Suprapubic skin (tissue), 4 donors: ENCODE data around the gene URI1. TPM values are rescaled to one million over a fixed set of nuclear protein-coding genes. Genes with fewer than 3 reads are reported as not detected.

Source experiments
- DNase-seq, 2 donors: peaks; one replicate each; pipeline ENCODE4 v3.0.0-alpha.2; 2019; ENCODE audit warnings: low spot score in 2 of 2
- H3K27ac ChIP-seq: fragments of 200-600 bp; sonication (generic); one replicate; pipeline ENCODE4 v1.5.1; 2019
- H3K27me3 ChIP-seq: fragments of 200-600 bp; sonication (generic); one replicate; pipeline ENCODE4 v1.5.1; 2019
- H3K36me3 ChIP-seq: fragments of 200-600 bp; sonication (generic); one replicate; pipeline ENCODE4 v1.5.1; 2019
- H3K4me1 ChIP-seq: fragments of 200-600 bp; sonication (generic); one replicate; pipeline ENCODE4 v1.5.1; 2019
- H3K4me3 ChIP-seq: fragments of 200-600 bp; sonication (generic); one replicate; pipeline ENCODE4 v1.5.1; 2019; ENCODE audit warnings: mild to moderate bottlenecking
- H3K9me3 ChIP-seq: fragments of 200-600 bp; sonication (generic); one replicate; pipeline ENCODE4 v1.5.1; 2019
- EP300 ChIP-seq: sonication (generic); formaldehyde crosslinking; IDR thresholded peaks from one replicate; pipeline ENCODE4 v1.6.1; 2017; ENCODE audit warnings: antibody characterized with exemption
- POLR2A ChIP-seq, 2 donors: fragments of 450-650 bp; IDR thresholded peaks; one replicate each; pipeline ENCODE4 v1.6.1; 2017; ENCODE audit warnings: antibody characterized with exemption in 2 of 2, mild to moderate bottlenecking in 2 of 2, moderate library complexity in 2 of 2
- POLR2AphosphoS5 ChIP-seq, 3 donors: sonication (generic); formaldehyde crosslinking; IDR thresholded peaks; one replicate each; pipeline ENCODE4 v1.6.1; 2017; ENCODE audit warnings: antibody characterized with exemption in 3 of 3
- WGBS: methylation state at CpG from one replicate; pipeline ENCODE4 v1.1.5; 2018; 5-methylcytosine and 5-hydroxymethylcytosine counted together
- total RNA-seq, 4 donors: library from RNA; depleted of rRNA; stranded (reverse); fragments of >200 nt; gene quantifications; one replicate each; pipeline ENCODE4 v1.1.0, GENCODE V29; 2016
- TF ChIP-seq, protein P1 (sequence below), 2 donors: fragments of 200-600 bp in 1 of 2; fragments of 450-650 bp in 1 of 2; sonication (generic) in 1 of 2; IDR thresholded peaks; one replicate each; pipeline ENCODE4 v1.5.1; 2016 to 2019; ENCODE audit warnings: antibody characterized with exemption in 2 of 2, mild to moderate bottlenecking in 1 of 2, moderate library complexity in 1 of 2

URI1 gene
- total RNA-seq, 4 donors from 2014 or later = 43.8 to 71.2 (median 58.8) TPM

DNA sequence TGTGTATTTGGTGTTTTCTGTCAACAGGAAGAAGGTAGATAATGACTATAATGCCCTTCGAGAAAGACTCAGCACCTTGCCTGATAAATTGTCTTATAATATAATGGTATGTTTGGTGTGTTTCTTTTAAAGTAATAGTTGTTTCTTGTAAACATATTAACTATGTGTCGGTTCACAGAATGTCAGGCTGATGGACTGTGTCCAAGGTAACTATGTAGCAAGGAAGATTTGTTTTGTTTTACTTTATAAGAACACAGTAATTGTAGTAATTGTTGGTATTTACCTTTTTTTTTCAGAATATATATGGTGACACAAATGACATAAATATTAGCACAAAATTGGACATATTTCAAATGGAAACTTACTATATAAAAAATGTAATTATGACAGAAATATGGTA is 43.2 kb downstream of the URI1 start:
- 86% methylated on average over 2 of the region's 2 CpGs for WGBS
- no peak overlapping the region for H3K4me3 ChIP-seq
- no peak overlapping the region for H3K27ac ChIP-seq
- no peaks in the 10 kb centered on the region for H3K4me1 ChIP-seq
- H3K27me3 ChIP-seq = no peaks in the 10 kb centered on the region
- no peak for DNase-seq
- H3K9me3 ChIP-seq = no peaks in the 10 kb centered on the region
- H3K36me3 ChIP-seq = peaks cover 11% of the 10 kb centered on the region
- TF ChIP-seq POLR2A (IDR thresholded peaks at IDR 0.05) (no peak), EP300 (no peak), POLR2AphosphoS5 (IDR thresholded peaks at IDR 0.05) (no peak)
- TF ChIP-seq, protein P1, sequence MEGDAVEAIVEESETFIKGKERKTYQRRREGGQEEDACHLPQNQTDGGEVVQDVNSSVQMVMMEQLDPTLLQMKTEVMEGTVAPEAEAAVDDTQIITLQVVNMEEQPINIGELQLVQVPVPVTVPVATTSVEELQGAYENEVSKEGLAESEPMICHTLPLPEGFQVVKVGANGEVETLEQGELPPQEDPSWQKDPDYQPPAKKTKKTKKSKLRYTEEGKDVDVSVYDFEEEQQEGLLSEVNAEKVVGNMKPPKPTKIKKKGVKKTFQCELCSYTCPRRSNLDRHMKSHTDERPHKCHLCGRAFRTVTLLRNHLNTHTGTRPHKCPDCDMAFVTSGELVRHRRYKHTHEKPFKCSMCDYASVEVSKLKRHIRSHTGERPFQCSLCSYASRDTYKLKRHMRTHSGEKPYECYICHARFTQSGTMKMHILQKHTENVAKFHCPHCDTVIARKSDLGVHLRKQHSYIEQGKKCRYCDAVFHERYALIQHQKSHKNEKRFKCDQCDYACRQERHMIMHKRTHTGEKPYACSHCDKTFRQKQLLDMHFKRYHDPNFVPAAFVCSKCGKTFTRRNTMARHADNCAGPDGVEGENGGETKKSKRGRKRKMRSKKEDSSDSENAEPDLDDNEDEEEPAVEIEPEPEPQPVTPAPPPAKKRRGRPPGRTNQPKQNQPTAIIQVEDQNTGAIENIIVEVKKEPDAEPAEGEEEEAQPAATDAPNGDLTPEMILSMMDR (IDR thresholded peaks at IDR 0.05) = no peak

DNA sequence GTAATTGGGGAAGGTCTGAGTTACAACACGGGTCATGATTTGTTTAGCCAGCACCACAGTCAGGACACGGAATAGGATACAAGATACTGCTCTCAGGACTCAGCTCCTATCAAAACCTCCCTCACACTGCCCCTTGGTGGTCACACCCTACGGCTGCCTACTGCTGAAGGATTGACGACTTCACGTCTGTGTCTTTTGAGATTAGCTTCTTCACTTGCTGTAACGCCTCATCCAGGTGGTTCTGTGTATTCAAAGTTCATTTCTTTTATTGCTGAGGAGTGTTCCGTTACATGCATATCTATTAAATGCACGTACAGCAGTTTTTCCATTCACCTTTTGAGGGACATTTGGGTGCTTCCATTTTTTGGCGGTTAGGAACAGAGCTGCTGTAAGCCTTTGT is 46.3 kb downstream of the URI1 start:
- WGBS = 97% methylated on average over 9 of the region's 9 CpGs
- H3K4me1 ChIP-seq = no peaks in the 10 kb centered on the region
- H3K36me3 ChIP-seq = peaks cover 17% of the 10 kb centered on the region
- no peaks in the 10 kb centered on the region for H3K27me3 ChIP-seq
- peaks cover 7% of the 10 kb centered on the region for H3K9me3 ChIP-seq
- no peak overlapping the region for H3K4me3 ChIP-seq
- TF ChIP-seq POLR2A (IDR thresholded peaks at IDR 0.05) (no peak), POLR2AphosphoS5 (IDR thresholded peaks at IDR 0.05) (no peak), EP300 (no peak)
- TF ChIP-seq, protein P1 (IDR thresholded peaks at IDR 0.05) = no peak
- no peak overlapping the region for H3K27ac ChIP-seq
- DNase-seq = no peak

DNA sequence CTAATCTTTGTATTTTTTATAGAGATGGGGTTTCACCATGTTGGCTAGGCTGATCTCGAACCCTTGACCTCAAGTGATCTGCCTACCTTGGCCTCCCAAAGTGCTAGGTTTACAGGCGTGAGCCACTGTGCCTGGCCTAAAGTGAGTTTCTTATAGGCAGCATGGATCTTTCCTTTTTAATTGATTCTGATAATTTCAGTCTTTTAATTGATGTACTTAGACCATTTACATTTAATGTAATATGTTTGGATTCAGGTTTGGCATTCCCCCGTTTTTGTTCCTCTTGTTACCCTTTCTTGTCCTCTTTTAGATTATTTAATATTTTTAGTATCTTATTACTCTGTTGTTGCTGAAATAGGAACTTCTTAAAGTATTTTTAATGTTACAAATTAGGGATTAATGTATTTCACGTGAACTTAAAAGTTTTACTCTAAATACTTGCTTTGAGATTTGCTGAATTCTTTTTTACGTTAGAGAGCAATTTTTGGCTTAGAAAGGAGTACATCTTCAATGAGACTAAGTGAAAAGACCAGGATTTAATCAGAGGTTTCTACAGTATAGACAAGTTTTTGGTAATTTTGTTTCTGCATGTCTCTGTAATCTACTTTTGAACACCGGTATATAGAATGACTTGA is 50.3 kb downstream of the URI1 start:
- H3K4me1 ChIP-seq = no peaks in the 10 kb centered on the region
- DNase-seq = no peak
- H3K27ac ChIP-seq = no peak overlapping the region
- H3K27me3 ChIP-seq = no peaks in the 10 kb centered on the region
- WGBS = 97% methylated on average over 6 of the region's 6 CpGs
- TF ChIP-seq, protein P1 (IDR thresholded peaks at IDR 0.05) = no peak
- TF ChIP-seq POLR2A (IDR thresholded peaks at IDR 0.05) = no peak
- no peak for TF ChIP-seq EP300
- no peak for TF ChIP-seq POLR2AphosphoS5 (IDR thresholded peaks at IDR 0.05)
- H3K9me3 ChIP-seq = peaks cover 7% of the 10 kb centered on the region
- no peak overlapping the region for H3K4me3 ChIP-seq
- H3K36me3 ChIP-seq = peaks cover 13% of the 10 kb centered on the region

DNA sequence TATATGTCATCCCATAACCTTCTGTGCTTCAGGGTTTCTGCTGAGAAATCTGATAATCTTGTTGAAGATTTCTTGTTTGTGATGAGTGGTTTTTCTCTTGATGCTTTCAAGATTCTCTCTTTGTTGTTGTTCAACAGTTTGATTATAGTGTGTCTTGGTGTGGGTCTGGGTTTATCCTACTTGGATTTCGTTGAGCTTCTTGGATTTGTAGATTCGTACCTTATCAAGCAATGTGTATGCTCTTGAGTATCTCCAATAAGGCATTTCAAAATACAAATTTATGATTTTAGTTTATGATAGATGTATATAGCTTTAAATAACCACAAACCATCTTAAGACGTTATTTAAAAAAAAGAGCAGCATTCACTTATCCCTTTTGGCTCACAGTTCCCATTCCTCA is 57.5 kb downstream of the URI1 start:
- 82% methylated on average over 3 of the region's 3 CpGs for WGBS
- H3K27me3 ChIP-seq = no peaks in the 10 kb centered on the region
- no peaks in the 10 kb centered on the region for H3K4me1 ChIP-seq
- H3K27ac ChIP-seq = no peak overlapping the region
- DNase-seq = no peak
- peaks cover 5% of the 10 kb centered on the region for H3K36me3 ChIP-seq
- peaks cover 4% of the 10 kb centered on the region for H3K9me3 ChIP-seq
- H3K4me3 ChIP-seq = no peak overlapping the region
- no peak for TF ChIP-seq POLR2A (IDR thresholded peaks at IDR 0.05)
- TF ChIP-seq, protein P1 (IDR thresholded peaks at IDR 0.05) = no peak
- no peak for TF ChIP-seq POLR2AphosphoS5 (IDR thresholded peaks at IDR 0.05)
- TF ChIP-seq EP300 = no peak

DNA sequence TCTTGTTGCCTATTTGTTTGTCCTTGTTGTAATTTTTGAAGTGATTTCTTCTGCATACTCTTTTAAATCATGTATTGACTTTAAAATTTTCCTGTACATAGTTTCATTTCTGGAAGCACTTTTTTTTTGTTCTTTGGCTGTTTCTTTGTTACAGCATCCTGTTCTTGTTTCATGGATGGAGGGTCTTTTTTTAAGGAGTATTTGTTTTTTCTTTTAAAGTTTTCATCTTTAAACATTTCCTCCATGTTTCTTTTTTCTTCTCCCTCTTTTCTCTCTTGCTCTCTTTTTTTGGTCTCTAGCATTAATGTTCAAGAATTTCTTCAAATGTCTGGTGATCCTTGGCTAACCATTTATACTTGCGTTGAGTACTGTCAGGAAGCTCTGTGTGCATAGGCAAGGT is 58.8 kb downstream of the URI1 start:
- H3K4me3 ChIP-seq = no peak overlapping the region
- WGBS = 97% methylated on average over 1 of the region's 1 CpG
- TF ChIP-seq, protein P1 (IDR thresholded peaks at IDR 0.05) = no peak
- TF ChIP-seq POLR2A (IDR thresholded peaks at IDR 0.05) (no peak), EP300 (no peak), POLR2AphosphoS5 (IDR thresholded peaks at IDR 0.05) (no peak)
- H3K36me3 ChIP-seq = peaks cover 5% of the 10 kb centered on the region
- peaks cover 4% of the 10 kb centered on the region for H3K9me3 ChIP-seq
- no peaks in the 10 kb centered on the region for H3K27me3 ChIP-seq
- H3K4me1 ChIP-seq = no peaks in the 10 kb centered on the region
- DNase-seq = no peak
- H3K27ac ChIP-seq = no peak overlapping the region
